Muscle layer of colon (tissue), 2 donors: ENCODE data around the gene AGXT.

Experiments
- H3K27ac ChIP-seq: one replicate; pipeline ENCODE4 v1.7.0; 2013; ENCODE audit warnings: low read depth, mild to moderate bottlenecking, low read length, moderate library complexity
- H3K27me3 ChIP-seq, 2 donors: one replicate each; pipeline ENCODE4 v1.7.0; 2013; ENCODE audit warnings: low read length in 2 of 2, mild to moderate bottlenecking in 2 of 2; ENCODE audit not compliant: insufficient read depth in 2 of 2, control insufficient read depth in 1 of 2
- H3K36me3 ChIP-seq: one replicate; pipeline ENCODE4 v1.7.0; 2013; ENCODE audit warnings: mild to moderate bottlenecking, low read length; ENCODE audit not compliant: insufficient read depth
- H3K4me1 ChIP-seq: one replicate; pipeline ENCODE4 v1.7.0; 2013; ENCODE audit warnings: mild to moderate bottlenecking, low read length; ENCODE audit not compliant: insufficient read depth
- H3K4me3 ChIP-seq, 2 donors: one replicate each; pipeline ENCODE4 v1.7.0; 2013; ENCODE audit warnings: low read length in 2 of 2, low read depth in 1 of 2, mild to moderate bottlenecking in 1 of 2, moderate library complexity in 1 of 2
- H3K9ac ChIP-seq: one replicate; pipeline ENCODE4 v1.7.0; 2013; ENCODE audit warnings: low read length
- H3K9me3 ChIP-seq: one replicate; pipeline ENCODE4 v1.7.0; 2013; ENCODE audit warnings: mild to moderate bottlenecking, low read length
- donor health status: abdominal sarcoma.
- donor health status: Adenocarcinoma of cecum.

AGXT gene

GRCh38 chr2:240846873-240847595, 21.6 kb upstream of the AGXT start:
- no peak overlapping the region for H3K4me3 ChIP-seq
- no peak overlapping the region for H3K27ac ChIP-seq
- no peak overlapping the region for H3K9ac ChIP-seq
- no peaks in the 10 kb centered on the region for H3K4me1 ChIP-seq
- no peaks in the 10 kb centered on the region for H3K9me3 ChIP-seq
- no peaks in the 10 kb centered on the region for H3K36me3 ChIP-seq
- no peaks in the 10 kb centered on the region for H3K27me3 ChIP-seq

GRCh38 chr2:240847817-240848216, 20.8 kb upstream of the AGXT start:
- no peak overlapping the region for H3K27ac ChIP-seq
- H3K4me3 ChIP-seq = no peak overlapping the region
- H3K9me3 ChIP-seq = no peaks in the 10 kb centered on the region
- H3K27me3 ChIP-seq = no peaks in the 10 kb centered on the region
- no peaks in the 10 kb centered on the region for H3K4me1 ChIP-seq
- H3K9ac ChIP-seq = no peak overlapping the region
- no peaks in the 10 kb centered on the region for H3K36me3 ChIP-seq

GRCh38 chr2:240848900-240849680, 19.5 kb upstream of the AGXT start:
- Histone ChIP-seq H3K4me1 (no peaks in the 10 kb centered on the region), H3K27me3 (no peaks in the 10 kb centered on the region), H3K9ac (no peak overlapping the region), H3K4me3 (no peak overlapping the region), H3K36me3 (no peaks in the 10 kb centered on the region), H3K27ac (no peak overlapping the region), H3K9me3 (no peaks in the 10 kb centered on the region)

GRCh38 chr2:240850026-240850425, 18.6 kb upstream of the AGXT start:
- no peaks in the 10 kb centered on the region for H3K4me1 ChIP-seq
- no peaks in the 10 kb centered on the region for H3K36me3 ChIP-seq
- H3K9me3 ChIP-seq = no peaks in the 10 kb centered on the region
- no peak overlapping the region for H3K27ac ChIP-seq
- no peak overlapping the region for H3K4me3 ChIP-seq
- no peaks in the 10 kb centered on the region for H3K27me3 ChIP-seq
- H3K9ac ChIP-seq = no peak overlapping the region

- H3K27me3 ChIP-seq = no peaks in the 10 kb centered on the region
- no peaks in the 10 kb centered on the region for H3K4me1 ChIP-seq
- no peak overlapping the region for H3K4me3 ChIP-seq
- no peaks in the 10 kb centered on the region for H3K36me3 ChIP-seq
- no peaks in the 10 kb centered on the region for H3K9me3 ChIP-seq
- H3K27ac ChIP-seq = no peak overlapping the region
- H3K9ac ChIP-seq = no peak overlapping the region
These were observed 17.9 kb upstream of the AGXT start for GRCh38 chr2:240850756-240851077.

- H3K36me3 ChIP-seq = no peaks in the 10 kb centered on the region
- H3K4me1 ChIP-seq = no peaks in the 10 kb centered on the region
- H3K27ac ChIP-seq = no peak overlapping the region
- no peaks in the 10 kb centered on the region for H3K27me3 ChIP-seq
- no peaks in the 10 kb centered on the region for H3K9me3 ChIP-seq
- no peak overlapping the region for H3K9ac ChIP-seq
- H3K4me3 ChIP-seq = no peak overlapping the region
These were observed 17.3 kb upstream of the AGXT start for GRCh38 chr2:240851078-240851991.

- Histone ChIP-seq H3K4me1 (no peaks in the 10 kb centered on the region), H3K9me3 (no peaks in the 10 kb centered on the region), H3K27ac (no peak overlapping the region), H3K27me3 (no peaks in the 10 kb centered on the region), H3K36me3 (no peaks in the 10 kb centered on the region), H3K9ac (no peak overlapping the region), H3K4me3 (no peak overlapping the region)
These were observed 15.8 kb upstream of the AGXT start for GRCh38 chr2:240852671-240853314.

- Histone ChIP-seq H3K9ac (no peak overlapping the region), H3K4me3 (no peak overlapping the region), H3K4me1 (no peaks in the 10 kb centered on the region), H3K27ac (no peak overlapping the region), H3K27me3 (no peaks in the 10 kb centered on the region), H3K9me3 (no peaks in the 10 kb centered on the region), H3K36me3 (no peaks in the 10 kb centered on the region)
These were observed 13.0 kb upstream of the AGXT start for GRCh38 chr2:240855670-240856069.

- Histone ChIP-seq H3K4me1 (no peaks in the 10 kb centered on the region), H3K4me3 (no peak overlapping the region), H3K27me3 (no peaks in the 10 kb centered on the region), H3K9me3 (no peaks in the 10 kb centered on the region), H3K9ac (no peak overlapping the region), H3K27ac (no peak overlapping the region), H3K36me3 (no peaks in the 10 kb centered on the region)
These were observed 12.3 kb upstream of the AGXT start for GRCh38 chr2:240856151-240856980.

GRCh38 chr2:240857039-240858008, 11.3 kb upstream of the AGXT start:
- no peak overlapping the region for H3K4me3 ChIP-seq
- no peak overlapping the region for H3K27ac ChIP-seq
- H3K9ac ChIP-seq = no peak overlapping the region
- H3K9me3 ChIP-seq = no peaks in the 10 kb centered on the region
- H3K36me3 ChIP-seq = no peaks in the 10 kb centered on the region
- H3K27me3 ChIP-seq = no peaks in the 10 kb centered on the region
- no peaks in the 10 kb centered on the region for H3K4me1 ChIP-seq
